Ureter (tissue), 1 donor: ENCODE results near the gene MRPS24. TPM values are rescaled to one million over a fixed set of nuclear protein-coding genes. Genes with fewer than 3 reads are reported as not detected.
"Not testable (repeated sequence)": the region's sequence is repeated elsewhere in the genome, so short reads cannot be mapped to it uniquely, and the experiment has no call there.

Source experiments
- DNase-seq: peaks from one replicate; pipeline ENCODE4 v3.0.0-alpha.2; 2020; ENCODE audit warnings: low spot score
- total RNA-seq: library from RNA; stranded (reverse); gene quantifications from one replicate; pipeline ENCODE4 v1.2.4, GENCODE V29; 2023
- donor health status: DM: yes; HTN: yes; CAD: no.

Gene MRPS24
- total RNA-seq, 1 donor from 2014 or later: 66.7 TPM

DNA sequence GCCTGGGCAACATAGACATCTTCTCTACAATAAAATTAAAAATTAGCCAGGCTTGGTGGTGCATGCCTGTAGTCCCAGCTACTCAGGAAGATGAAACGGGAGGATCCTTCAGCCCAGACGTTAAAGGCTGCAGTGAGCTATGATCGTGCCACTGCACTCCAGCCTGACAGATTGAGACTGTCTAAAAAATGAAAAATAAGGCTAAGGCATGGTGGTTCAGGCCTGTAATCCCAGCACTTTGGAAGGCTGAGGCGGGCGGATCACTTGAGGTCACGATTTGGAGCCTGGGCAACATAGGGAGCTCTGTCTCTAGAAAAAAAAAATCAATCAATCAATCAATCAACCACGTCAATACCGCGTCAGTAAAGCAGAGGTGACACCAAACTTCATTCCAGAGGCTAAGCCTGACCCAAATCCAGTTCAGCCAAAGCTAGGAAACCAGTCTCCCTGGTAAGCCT, 31.1 kb downstream of the MRPS24 start:
- no peak for DNase-seq

DNA sequence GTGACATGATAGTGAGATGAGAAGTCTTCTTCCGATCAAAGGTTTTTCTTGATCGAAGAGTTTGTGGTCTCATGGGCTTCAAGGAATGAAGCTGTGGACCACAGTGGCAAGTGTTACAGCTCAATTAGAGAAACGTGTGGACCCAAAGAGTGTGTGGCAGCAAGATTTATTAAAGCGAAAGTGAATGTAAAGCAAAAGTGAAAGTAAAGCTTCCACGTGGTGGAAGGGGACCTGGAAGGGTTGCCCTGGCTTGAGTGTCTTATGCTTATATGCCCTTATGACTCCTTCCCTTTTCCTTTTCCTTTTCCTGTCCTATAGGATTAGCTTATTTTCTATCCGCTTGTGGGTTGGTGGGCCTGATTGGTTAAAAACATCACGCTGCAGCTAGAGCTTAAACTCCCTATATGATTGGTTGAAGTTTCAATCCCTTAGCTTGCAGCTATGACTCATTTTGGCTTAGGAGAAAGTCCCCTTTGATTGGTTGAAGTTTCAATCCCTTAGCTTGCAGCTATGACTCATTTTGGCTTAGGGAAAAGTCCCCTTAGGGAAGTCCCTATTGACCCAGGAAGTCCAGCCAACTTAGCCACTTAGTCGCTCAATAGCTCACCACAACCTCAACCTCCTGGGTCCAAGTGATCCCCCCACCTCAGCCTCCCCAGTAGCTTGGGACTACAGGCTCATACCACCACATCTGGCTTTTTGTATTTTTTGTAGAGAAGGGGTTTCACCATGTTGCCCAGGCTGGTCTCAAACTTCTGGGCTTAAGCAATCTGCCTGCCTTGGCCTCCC, 34.7 kb downstream of the MRPS24 start:
- no peak for DNase-seq

DNA sequence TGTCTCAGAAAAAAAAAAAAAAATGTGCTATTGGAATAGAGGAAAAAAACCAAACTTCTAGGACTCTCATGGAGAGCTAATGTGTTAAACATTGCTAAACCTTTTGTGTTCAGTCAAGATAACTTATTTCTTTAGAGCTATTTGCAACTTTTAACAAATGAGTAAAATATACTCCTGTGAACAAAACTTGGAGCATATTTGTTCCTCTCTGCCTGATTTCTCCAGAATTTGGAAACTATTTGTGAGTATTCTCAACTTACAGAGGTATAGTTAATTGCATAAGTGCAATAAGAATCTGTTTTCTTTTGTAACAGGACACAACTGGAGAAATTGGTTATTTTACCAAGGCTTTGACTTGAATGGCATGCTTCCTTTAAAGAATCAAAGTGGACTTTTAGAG, 38.4 kb downstream of the MRPS24 start:
- not testable (repeated sequence) for DNase-seq

DNA sequence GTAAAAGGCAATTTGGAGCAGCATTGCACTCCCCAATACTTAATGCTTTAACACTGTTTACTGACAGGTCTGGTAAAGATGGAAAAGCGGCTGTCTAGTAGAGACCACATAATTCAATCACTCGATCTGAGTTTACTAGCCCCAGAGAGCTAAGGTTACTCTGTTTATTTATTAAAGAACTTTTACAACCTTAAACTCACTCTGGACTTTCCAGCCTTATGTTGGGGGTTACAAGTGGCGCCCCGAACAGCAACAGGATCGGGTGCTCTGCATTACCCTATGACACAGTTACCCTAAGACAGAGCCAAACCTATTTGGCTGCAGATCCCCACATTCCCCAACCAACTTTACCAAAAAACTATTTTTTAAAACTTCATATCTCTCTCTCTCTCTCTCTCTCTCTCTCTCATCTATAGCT, 43.9 kb downstream of the MRPS24 start:
- DNase-seq: no peak

DNA sequence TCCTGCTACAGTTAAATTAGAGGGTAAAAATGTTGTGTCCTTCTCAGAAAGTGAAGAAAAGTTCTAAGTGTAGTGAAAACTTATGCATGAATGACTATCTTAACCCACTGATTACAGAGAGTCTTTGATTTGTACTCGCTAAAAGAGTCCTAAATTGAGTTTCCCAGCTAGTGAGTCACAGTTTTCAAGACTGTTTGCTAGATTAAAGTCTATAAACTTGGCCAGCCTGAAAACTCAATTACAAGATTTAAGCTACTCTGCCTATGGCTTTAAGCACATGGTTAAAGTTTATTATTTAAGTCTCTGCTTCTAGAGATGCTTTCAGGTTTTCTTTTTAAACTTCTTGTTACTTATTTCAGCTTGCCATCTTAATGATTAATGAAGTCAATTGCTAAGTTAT, 44.4 kb downstream of the MRPS24 start:
- no peak for DNase-seq

DNA sequence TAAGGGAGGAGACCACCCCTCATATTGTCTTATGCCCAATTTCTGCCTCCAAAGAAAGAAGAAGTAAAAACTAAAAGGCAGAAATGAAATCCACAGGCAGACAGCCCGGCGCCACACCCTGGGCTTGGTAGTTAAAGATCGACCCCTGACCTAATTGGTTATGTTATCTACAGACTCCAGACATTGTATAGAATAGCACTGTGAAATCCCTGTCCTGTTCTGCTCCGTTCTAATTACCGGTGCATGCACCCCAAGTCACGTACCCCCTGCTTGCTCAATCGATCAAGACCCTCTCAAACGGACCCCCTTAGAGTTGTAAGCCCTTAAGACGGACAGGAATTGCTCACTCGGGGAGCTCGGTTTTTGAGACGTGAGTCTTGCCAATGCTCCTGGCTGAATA, 44.8 kb downstream of the MRPS24 start:
- DNase-seq: not testable (repeated sequence)

DNA sequence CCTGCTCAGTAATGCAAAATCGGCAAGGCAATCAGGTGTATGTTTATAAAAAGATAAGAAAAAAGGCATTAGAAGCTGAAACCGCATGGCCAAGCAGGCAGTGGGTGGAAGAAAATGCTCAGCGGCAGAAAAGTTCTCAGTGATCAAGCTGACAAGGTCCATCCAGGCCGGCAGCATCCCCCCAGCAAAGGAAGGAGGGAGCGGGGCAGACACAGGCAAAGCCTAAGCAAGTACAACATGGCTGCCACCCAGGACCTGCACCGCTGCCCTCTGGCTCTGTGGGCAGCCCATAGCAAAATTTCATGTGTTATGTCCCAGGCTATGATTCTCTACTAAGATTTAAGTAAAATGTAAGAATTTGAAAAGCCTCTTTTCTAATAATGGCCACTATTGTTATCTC, 45.4 kb downstream of the MRPS24 start:
- no peak for DNase-seq

DNA sequence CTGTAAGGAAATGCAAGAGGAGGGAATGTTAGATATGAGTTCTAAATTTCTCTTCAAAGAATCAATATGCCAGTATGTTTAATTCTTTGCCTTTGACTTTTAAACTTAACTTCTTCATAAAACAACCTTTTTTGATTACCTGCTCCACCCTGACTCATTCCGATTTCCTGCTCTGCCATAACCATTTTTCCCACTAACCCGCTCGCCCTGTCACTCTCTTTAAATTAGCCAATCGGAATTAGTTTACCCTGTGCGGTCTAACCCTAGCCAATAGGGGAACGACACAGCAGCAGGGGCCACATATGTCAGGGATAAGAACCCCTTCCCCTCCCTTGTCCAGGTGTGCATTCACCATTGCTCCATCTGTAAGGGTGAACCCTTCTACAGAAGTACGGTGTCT, 45.9 kb downstream of the MRPS24 start:
- DNase-seq: not testable (repeated sequence)

Other genes starting within 250 kb of the MRPS24 start
- 76.2 TPM for gene COA1, start 140.0 kb downstream of the MRPS24 start, total RNA-seq
- gene BLVRA, start 110.8 kb downstream of the MRPS24 start, total RNA-seq: 35.9 TPM
- gene URGCP, start 37.1 kb upstream of the MRPS24 start, total RNA-seq: 39.1 TPM
- gene UBE2D4, start 56.9 kb upstream of the MRPS24 start, total RNA-seq: 27.4 TPM
- gene SPDYE1, start 128.4 kb upstream of the MRPS24 start, total RNA-seq: not detected
- 107 TPM for gene DBNL, start 175.2 kb upstream of the MRPS24 start, total RNA-seq
- 0.62 TPM for gene PGAM2, start 196.1 kb upstream of the MRPS24 start, total RNA-seq
- gene POLM, start 213.0 kb upstream of the MRPS24 start, total RNA-seq: 46.5 TPM
- 131 TPM for gene AEBP1, start 234.8 kb upstream of the MRPS24 start, total RNA-seq